Dermis lymphatic vessel endothelial cell (primary cell): ENCODE results near the gene KLHL5. TPM values are rescaled to one million over a fixed set of nuclear protein-coding genes. Genes with fewer than 3 reads are reported as not detected.

ENCODE experiments used
- total RNA-seq: library from RNA; depleted of rRNA; stranded (reverse); fragments of >200 nt; gene quantifications from 2 replicates; pipeline ENCODE4 v1.2.1, GENCODE V29; 2014

KLHL5 gene
- 136 and 154 TPM in 2 replicates for total RNA-seq

GRCh38 chr4:39062094-39062769 is at the start of gene KLHL5:
KLHL5 (plus strand) TSS chr4:39062232; CDS start chr4:39062653, 421 bp downstream.

GRCh38 chr4:39032218-39033085 is 29.6 kb upstream of the KLHL5 start, which contains the start of gene TMEM156:
TMEM156 (minus strand) TSS chr4:39032409; CDS start chr4:39032313, 96 bp downstream.

Other genes with a start within 250 kb of the KLHL5 start
- gene TLR6, start 205.4 kb upstream of the KLHL5 start, total RNA-seq, result 0.09 and 0.11 TPM in 2 replicates
- 66.5 and 82.4 TPM in 2 replicates for gene FAM114A1, start 194.4 kb upstream of the KLHL5 start, total RNA-seq
- not detected in 2 replicates for gene TMEM156, start 29.8 kb upstream of the KLHL5 start, total RNA-seq
- gene WDR19, start 120.3 kb downstream of the KLHL5 start, total RNA-seq, result 28.3 and 29.8 TPM in 2 replicates